Caco-2 (cell line): Measurements from ENCODE around the gene LONP1. TPM values are rescaled to one million over a fixed set of nuclear protein-coding genes. Genes with fewer than 3 reads are reported as not detected.

ENCODE experiments used
- BruUV-seq: library from RNA; stranded (reverse); fragments of 400-500 nt; replicated peaks from 2 replicates; lab custom pipeline; 2021; lab: Mats Ljungman, UMichigan
- CTCF ChIA-PET: fragments of 300-600 bp; sonication (Branson Sonifier 250); formaldehyde crosslinking; loops from one replicate; lab custom pipeline; 2022; ENCODE audit warnings: antibody characterized with exemption; lab: Charles Lee
- POLR2A ChIA-PET: fragments of 300-600 bp; sonication (Branson Sonifier 250); formaldehyde crosslinking; loops from one replicate; lab custom pipeline; 2022; ENCODE audit warnings: antibody characterized with exemption; lab: Charles Lee
- DNase-seq, 2 experiments: peaks; one replicate each; pipeline versions ENCODE4 v3.0.0 to v3.0.0-alpha.2; 2020 to 2022
- H3K27me3 ChIP-seq: replicated peaks from 2 replicates; pipeline ENCODE4 v1.6.0; 2011; ENCODE audit warnings: low read length; ENCODE audit not compliant: control insufficient read depth, insufficient read depth
- H3K36me3 ChIP-seq: 2 replicates; pipeline ENCODE4 v1.5.1; 2011; ENCODE audit warnings: low read length; ENCODE audit not compliant: control insufficient read depth, insufficient read depth
- H3K4me1 ChIP-seq: fragments of 250-450 bp; sonication (Bioruptor Pico); 2 replicates; pipeline ENCODE4 v1.5.1; 2020; ENCODE audit warnings: mild to moderate bottlenecking
- H3K4me3 ChIP-seq: 2 replicates; pipeline ENCODE4 v1.5.1; 2011; ENCODE audit warnings: low read depth, mild to moderate bottlenecking, control low read depth, low read length
- H3K9me3 ChIP-seq: fragments of 250-450 bp; sonication (Bioruptor Pico); 2 replicates; pipeline ENCODE4 v1.5.1; 2020; ENCODE audit warnings: mild to moderate bottlenecking, moderate library complexity
- H3K27ac Mint-ChIP-seq: one replicate; pipeline ENCODE4 v1.8.0; 2022; ENCODE audit warnings: mixed read lengths; ENCODE audit not compliant: unreplicated experiment
- H3K27me3 Mint-ChIP-seq: one replicate; pipeline ENCODE4 v1.8.0; 2022; ENCODE audit warnings: mixed read lengths; ENCODE audit not compliant: insufficient read depth, unreplicated experiment
- H3K36me3 Mint-ChIP-seq: one replicate; pipeline ENCODE4 v1.8.0; 2022; ENCODE audit warnings: mild to moderate bottlenecking, mixed read lengths; ENCODE audit not compliant: insufficient read depth, unreplicated experiment
- H3K4me1 Mint-ChIP-seq: one replicate; pipeline ENCODE4 v1.8.0; 2022; ENCODE audit warnings: low read depth, mixed read lengths; ENCODE audit not compliant: unreplicated experiment
- H3K4me3 Mint-ChIP-seq: one replicate; pipeline ENCODE4 v1.8.0; 2022; ENCODE audit warnings: mild to moderate bottlenecking, moderate library complexity, mixed read lengths; ENCODE audit not compliant: unreplicated experiment
- H3K9me3 Mint-ChIP-seq: one replicate; pipeline ENCODE4 v1.8.0; 2022; ENCODE audit warnings: mixed read lengths; ENCODE audit not compliant: unreplicated experiment
- CTCF ChIP-seq, 2 experiments: fragments of 200-600 bp in 1 of 2; IDR thresholded peaks; 1 replicate in 1 of 2; 2 replicates in 1 of 2; pipeline versions ENCODE4 v1.5.1 to v1.8.0; 2011 to 2022; ENCODE audit warnings: antibody characterized with exemption in 1 of 2, control low read depth in 1 of 2, inconsistent platforms in 1 of 2, low read depth in 1 of 2, low read length in 1 of 2, mild to moderate bottlenecking in 1 of 2, moderate library complexity in 1 of 2; ENCODE audit not compliant: insufficient read depth in 1 of 2, severe bottlenecking in 1 of 2, unreplicated experiment in 1 of 2
- intact Hi-C: fragments of 100-400 bp; cut with micrococcal nuclease; formaldehyde crosslinking; loops from one replicate; pipeline ENCODE4 v1.10.0; 2022; ENCODE audit not compliant: unreplicated experiment
- total RNA-seq: library from RNA; stranded (reverse); gene quantifications from 2 replicates; pipeline ENCODE4 v1.2.3, GENCODE V29; 2022

Gene LONP1
- total RNA-seq, 1 experiment from 2014 or later = 208 TPM

- Mint-ChIP-seq H3K27me3 (no peaks in the 10 kb centered on the region), H3K9me3 (no peaks in the 10 kb centered on the region), H3K4me1 (peaks cover 9% of the 10 kb centered on the region), H3K4me3 (no peak overlapping the region), H3K27ac (no peak overlapping the region), H3K36me3 (peaks cover 22% of the 10 kb centered on the region)
- intact Hi-C loops = no loop called here
- ChIA-PET POLR2A (no interaction called here), CTCF (no interaction called here)
- H3K9me3 ChIP-seq = no peaks in the 10 kb centered on the region
- BruUV-seq = no TSS peak
- no peak for TF ChIP-seq CTCF (IDR thresholded peaks at IDR 0.05; ENCODE audit: insufficient read depth in 1 of 2, low read depth in 1 of 2, low read length in 1 of 2, severe bottlenecking in 1 of 2, unreplicated experiment in 1 of 2)
- H3K27me3 ChIP-seq = no peaks in the 10 kb centered on the region
- H3K36me3 ChIP-seq = no peaks in the 10 kb centered on the region
- no peak overlapping the region for H3K4me3 ChIP-seq
- DNase-seq = no peak
- H3K4me1 ChIP-seq = no peaks in the 10 kb centered on the region
These were observed 35.1 kb downstream of the LONP1 start for GRCh38 chr19:5684694-5685430.

- no peak for TF ChIP-seq CTCF (IDR thresholded peaks at IDR 0.05; ENCODE audit: insufficient read depth in 1 of 2, low read depth in 1 of 2, low read length in 1 of 2, severe bottlenecking in 1 of 2, unreplicated experiment in 1 of 2)
- Histone ChIP-seq H3K4me3 (no peak overlapping the region), H3K9me3 (no peaks in the 10 kb centered on the region), H3K36me3 (no peaks in the 10 kb centered on the region), H3K27me3 (no peaks in the 10 kb centered on the region), H3K4me1 (no peaks in the 10 kb centered on the region; the same call in 1 of the 2 replicates)
- POLR2A ChIA-PET = no interaction called here
- no peak overlapping the region for H3K4me3 Mint-ChIP-seq
- intact Hi-C loops = no loop called here
- peaks cover 25% of the 10 kb centered on the region for H3K36me3 Mint-ChIP-seq
- no TSS peak for BruUV-seq
- no peak overlapping the region for H3K27ac Mint-ChIP-seq
- H3K4me1 Mint-ChIP-seq = peaks cover 15% of the 10 kb centered on the region
- CTCF ChIA-PET = interaction anchor here (0.7 kb wide), 1 partner anchor 196 kb away, joined by 5 read pairs; no protein-coding TSS in a partner anchor
- no peaks in the 10 kb centered on the region for H3K9me3 Mint-ChIP-seq
- no peak for DNase-seq
- H3K27me3 Mint-ChIP-seq = no peaks in the 10 kb centered on the region
These were observed 36.6 kb downstream of the LONP1 start for GRCh38 chr19:5683177-5683886.

GRCh38 chr19:5682107-5682482 lies 37.9 kb downstream of the LONP1 start:
- no peaks in the 10 kb centered on the region; the same call in 1 of the 2 replicates for H3K4me1 ChIP-seq
- intact Hi-C loops = no loop called here
- POLR2A ChIA-PET = no interaction called here
- no peaks in the 10 kb centered on the region for H3K9me3 Mint-ChIP-seq
- no peak overlapping the region for H3K4me3 ChIP-seq
- H3K27me3 Mint-ChIP-seq = no peaks in the 10 kb centered on the region
- peak overlapping the region; percentile 79 for H3K4me3 Mint-ChIP-seq
- no TSS peak for BruUV-seq
- no peak overlapping the region for H3K27ac Mint-ChIP-seq
- H3K36me3 Mint-ChIP-seq = peaks cover 31% of the 10 kb centered on the region
- CTCF ChIA-PET = no interaction called here
- no peaks in the 10 kb centered on the region for H3K9me3 ChIP-seq
- H3K36me3 ChIP-seq = no peaks in the 10 kb centered on the region
- DNase-seq = no peak
- no peak for TF ChIP-seq CTCF (IDR thresholded peaks at IDR 0.05; ENCODE audit: insufficient read depth in 1 of 2, low read depth in 1 of 2, low read length in 1 of 2, severe bottlenecking in 1 of 2, unreplicated experiment in 1 of 2)
- H3K4me1 Mint-ChIP-seq = peaks cover 15% of the 10 kb centered on the region
- H3K27me3 ChIP-seq = no peaks in the 10 kb centered on the region
